Endothelial cell of umbilical vein (primary cell): ENCODE results near the gene GPS1. TPM values are rescaled to one million over a fixed set of nuclear protein-coding genes. Genes with fewer than 3 reads are reported as not detected.

Experiments used
- BruUV-seq: library from RNA; stranded (reverse); fragments of 400-500 nt; replicated peaks from 2 replicates; lab custom pipeline; 2021; lab: Mats Ljungman, UMichigan
- CTCF ChIA-PET: fragments of 300-600, 350-600 bp; sonication (Branson Sonifier 250); formaldehyde crosslinking; loops from one replicate; lab custom pipeline; 2021; ENCODE audit warnings: antibody characterized with exemption, inconsistent platforms; lab: Charles Lee
- POLR2A ChIA-PET: fragments of 300-600, 350-600 bp; sonication (Branson Sonifier 250); formaldehyde crosslinking; loops from one replicate; lab custom pipeline; 2021; ENCODE audit warnings: antibody characterized with exemption, inconsistent platforms; lab: Charles Lee
- DNase-seq: peaks from one replicate; pipeline ENCODE4 v3.0.0-alpha.2; 2011; ENCODE audit warnings: low read depth, low spot score
- FAIRE-seq: peaks from 2 replicates; lab custom pipeline; 2011; peaks lifted over from hg19 to GRCh38; lab: Jason Lieb, UNC
- H2AFZ ChIP-seq: 2 replicates; pipeline ENCODE4 v1.6.0; 2012; ENCODE audit warnings: low read depth, low read length, control low read depth, inconsistent platforms
- H3K27ac ChIP-seq: 2 replicates; pipeline ENCODE4 v1.5.1; 2011; ENCODE audit warnings: low read depth, mild to moderate bottlenecking, control low read depth, low read length, moderate library complexity; ENCODE audit not compliant: insufficient read depth
- H3K27me3 ChIP-seq, 2 experiments: 2 replicates each; pipeline versions ENCODE4 v1.6.0 to v1.6.1; 2011; ENCODE audit warnings: low read length in 2 of 2, mixed read lengths in 1 of 2; ENCODE audit not compliant: control insufficient read depth in 2 of 2, insufficient read depth in 2 of 2
- H3K36me3 ChIP-seq, 2 experiments: 2 replicates in 1 of 2; 3 replicates in 1 of 2; pipeline ENCODE4 v1.5.1; 2011; ENCODE audit warnings: low read length in 2 of 2, mild to moderate bottlenecking in 1 of 2, moderate library complexity in 1 of 2; ENCODE audit not compliant: control insufficient read depth in 2 of 2, insufficient read depth in 2 of 2; ENCODE audit errors: extremely low read depth in 1 of 2
- H3K4me1 ChIP-seq: 3 replicates; pipeline ENCODE4 v1.5.1; 2011; ENCODE audit warnings: mild to moderate bottlenecking, low read length; ENCODE audit not compliant: control insufficient read depth, insufficient read depth; ENCODE audit errors: extremely low read depth
- H3K4me2 ChIP-seq: 2 replicates; pipeline ENCODE4 v1.6.1; 2011; ENCODE audit warnings: low read length, control low read depth, mixed read lengths; ENCODE audit not compliant: insufficient read depth
- H3K4me3 ChIP-seq, 3 experiments: fragments of 200-600 bp in 1 of 3; sonication (generic), shearing (Covaris generic) in 1 of 3; replicated peaks in 1 of 3; 2 replicates each; pipeline ENCODE4 v1.5.1; 2011 to 2016; ENCODE audit warnings: control low read depth in 3 of 3, low read length in 3 of 3, mild to moderate bottlenecking in 2 of 3, inconsistent platforms in 1 of 3, low read depth in 1 of 3, moderate library complexity in 1 of 3; ENCODE audit not compliant: insufficient read depth in 1 of 3
- H3K79me2 ChIP-seq: 2 replicates; pipeline ENCODE4 v1.6.0; 2012; ENCODE audit warnings: low read length, inconsistent platforms; ENCODE audit not compliant: control insufficient read depth, insufficient read depth
- H3K9ac ChIP-seq: replicated peaks from 2 replicates; pipeline ENCODE3; 2011; ENCODE audit warnings: low read length, control low read depth; ENCODE audit not compliant: insufficient read depth; ENCODE audit errors: extremely low read depth
- H3K9me1 ChIP-seq: replicated peaks from 3 replicates; pipeline ENCODE4 v1.6.0; 2011; ENCODE audit warnings: mild to moderate bottlenecking, low read length; ENCODE audit not compliant: control insufficient read depth, insufficient read depth; ENCODE audit errors: extremely low read depth
- H3K9me3 ChIP-seq: replicated peaks from 2 replicates; pipeline ENCODE4 v1.5.1; 2012; ENCODE audit warnings: low read length, inconsistent platforms; ENCODE audit not compliant: control insufficient read depth, insufficient read depth
- H4K20me1 ChIP-seq: replicated peaks from 2 replicates; pipeline ENCODE3; 2011; ENCODE audit warnings: mild to moderate bottlenecking, low read length; ENCODE audit not compliant: control insufficient read depth, insufficient read depth; ENCODE audit errors: extremely low read depth
- EZH2 ChIP-seq: IDR thresholded peaks from 2 replicates; pipeline ENCODE4 v1.6.1; 2012; ENCODE audit warnings: borderline replicate concordance, low read depth, mild to moderate bottlenecking, moderate library complexity, low read length, inconsistent platforms; ENCODE audit not compliant: severe bottlenecking
- FOS ChIP-seq: IDR thresholded peaks from 2 replicates; pipeline ENCODE4 v1.6.1; 2011; ENCODE audit warnings: mild to moderate bottlenecking, low read length, moderate library complexity, borderline replicate concordance; ENCODE audit not compliant: insufficient read depth
- GATA2 ChIP-seq: IDR thresholded peaks from 2 replicates; pipeline ENCODE4 v1.7.0; 2011; ENCODE audit warnings: low read depth, mild to moderate bottlenecking, moderate library complexity, mixed read lengths, low read length; ENCODE audit not compliant: insufficient read length, insufficient read depth
- JUN ChIP-seq: IDR thresholded peaks from 2 replicates; pipeline ENCODE4 v1.6.1; 2011; ENCODE audit warnings: borderline replicate concordance, low read depth; ENCODE audit not compliant: insufficient read length, insufficient read depth
- MYC ChIP-seq: IDR thresholded peaks from one replicate; pipeline ENCODE4 v1.6.1; 2011; ENCODE audit warnings: mild to moderate bottlenecking, low read depth, low read length
- POLR2A ChIP-seq: IDR thresholded peaks from 2 replicates; pipeline ENCODE4 v1.6.1; 2012; ENCODE audit warnings: low read depth, mild to moderate bottlenecking, control low read depth, low read length
- POLR2AphosphoS5 ChIP-seq: IDR thresholded peaks from 2 replicates; pipeline ENCODE4 v1.6.1; 2012; ENCODE audit warnings: low read depth, mild to moderate bottlenecking, control low read depth, low read length, moderate library complexity; ENCODE audit not compliant: insufficient read depth
- dilution Hi-C: fragments of 300-500 bp; cut with MboI; formaldehyde crosslinking; loops from one replicate; pipeline ENCODE4 v1.15.0; 2019; ENCODE audit warnings: low sequenced_read_pairs; ENCODE audit not compliant: extremely low pct_ligation_motif_present
- intact Hi-C: fragments of 100-400 bp; cut with micrococcal nuclease; formaldehyde crosslinking; loops from one replicate; pipeline ENCODE4 v1.10.0; 2022
- polyA plus RNA-seq, 4 experiments: library from polyadenylated mRNA; depleted of rRNA in 3 of 4; stranded (reverse) in 3 of 4; unstranded in 1 of 4; fragments of >200 nt; gene quantifications; 2 replicates each; pipeline versions ENCODE4 v1.2.1 to v1.2.3, GENCODE V29; 2011 to 2012; ENCODE audit warnings: missing spikeins in 1 of 4
- total RNA-seq: library from RNA; stranded (reverse); gene quantifications from 2 replicates; pipeline ENCODE4 v1.2.3, GENCODE V29; 2021
- TF ChIP-seq, protein P1 (sequence below): IDR thresholded peaks from 2 replicates; pipeline ENCODE4 v1.6.1; 2011; ENCODE audit not compliant: insufficient read depth, insufficient read length
- TF ChIP-seq, protein P2 (sequence below), 2 donors: IDR thresholded peaks; 1 replicate in 1 of 2; 2 replicates in 1 of 2; pipeline ENCODE4 v1.5.1; 2011; ENCODE audit warnings: low read length in 2 of 2, mild to moderate bottlenecking in 2 of 2, moderate library complexity in 2 of 2, control low read depth in 1 of 2, inconsistent platforms in 1 of 2, low read depth in 1 of 2; ENCODE audit not compliant: insufficient read depth in 1 of 2; ENCODE audit errors: extremely low read depth in 1 of 2

Gene GPS1
- total and polyA plus RNA-seq, 2 donors (not counting 3 experiments of a cell fraction or from before 2014, with no cell fraction given): 116 to 178 TPM

DNA sequence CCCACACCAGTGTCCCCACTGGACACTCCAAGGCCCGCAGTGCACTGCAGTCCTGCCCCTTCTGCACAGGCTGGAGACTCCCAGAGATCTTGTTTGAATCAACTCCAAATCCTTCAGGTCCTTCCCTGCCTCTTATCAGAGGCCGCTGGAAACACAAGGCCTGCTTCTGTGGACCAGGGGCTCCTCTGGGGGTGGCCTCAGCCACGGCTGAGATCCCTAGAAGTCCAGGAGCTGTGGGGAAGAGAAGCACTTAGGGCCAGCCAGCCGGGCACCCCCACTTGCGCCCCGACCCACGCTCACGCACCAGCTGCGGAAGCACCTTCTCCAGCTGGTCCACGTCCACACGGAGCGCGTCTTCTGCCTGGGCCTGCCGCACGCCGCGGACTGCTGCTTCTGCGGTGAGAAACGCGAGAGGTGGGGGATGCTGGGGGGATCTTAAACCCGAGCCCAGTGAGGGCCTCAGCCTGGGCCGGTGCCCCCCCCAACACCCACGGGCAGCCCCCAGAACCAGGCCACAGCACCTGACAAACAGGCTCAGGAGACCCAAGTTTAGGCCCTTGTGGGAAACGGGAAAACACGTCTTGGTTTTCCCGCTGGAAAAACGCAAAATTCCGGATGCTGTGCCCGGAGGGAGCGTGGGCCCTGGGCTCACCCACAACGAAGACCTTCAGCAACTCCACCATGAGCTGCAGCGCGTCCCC lies 32.6 kb upstream of the GPS1 start:
- ChIA-PET CTCF (interaction anchor here (0.9 to 9.1 kb wide), 24 partner anchors 8 to 159 kb away, joined by 3 to 345 read pairs (median 5); partner anchors contain the start of genes DCXR, MAFG, NOTUM and RAC3), POLR2A (no interaction called here)
- no TSS peak for BruUV-seq
- TF ChIP-seq POLR2A (no peak), JUN (no peak), MYC (no peak), EZH2 (no peak), POLR2AphosphoS5 (no peak), GATA2 (no peak), FOS (no peak)
- TF ChIP-seq, protein P1, sequence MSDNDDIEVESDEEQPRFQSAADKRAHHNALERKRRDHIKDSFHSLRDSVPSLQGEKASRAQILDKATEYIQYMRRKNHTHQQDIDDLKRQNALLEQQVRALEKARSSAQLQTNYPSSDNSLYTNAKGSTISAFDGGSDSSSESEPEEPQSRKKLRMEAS: no peak
- TF ChIP-seq, protein P2, sequence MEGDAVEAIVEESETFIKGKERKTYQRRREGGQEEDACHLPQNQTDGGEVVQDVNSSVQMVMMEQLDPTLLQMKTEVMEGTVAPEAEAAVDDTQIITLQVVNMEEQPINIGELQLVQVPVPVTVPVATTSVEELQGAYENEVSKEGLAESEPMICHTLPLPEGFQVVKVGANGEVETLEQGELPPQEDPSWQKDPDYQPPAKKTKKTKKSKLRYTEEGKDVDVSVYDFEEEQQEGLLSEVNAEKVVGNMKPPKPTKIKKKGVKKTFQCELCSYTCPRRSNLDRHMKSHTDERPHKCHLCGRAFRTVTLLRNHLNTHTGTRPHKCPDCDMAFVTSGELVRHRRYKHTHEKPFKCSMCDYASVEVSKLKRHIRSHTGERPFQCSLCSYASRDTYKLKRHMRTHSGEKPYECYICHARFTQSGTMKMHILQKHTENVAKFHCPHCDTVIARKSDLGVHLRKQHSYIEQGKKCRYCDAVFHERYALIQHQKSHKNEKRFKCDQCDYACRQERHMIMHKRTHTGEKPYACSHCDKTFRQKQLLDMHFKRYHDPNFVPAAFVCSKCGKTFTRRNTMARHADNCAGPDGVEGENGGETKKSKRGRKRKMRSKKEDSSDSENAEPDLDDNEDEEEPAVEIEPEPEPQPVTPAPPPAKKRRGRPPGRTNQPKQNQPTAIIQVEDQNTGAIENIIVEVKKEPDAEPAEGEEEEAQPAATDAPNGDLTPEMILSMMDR (IDR thresholded peaks at IDR 0.05; ENCODE audit: extremely low read depth in 1 of 2, insufficient read depth in 1 of 2, low read depth in 1 of 2, low read length in 2 of 2): no peak
- H3K4me3 ChIP-seq: no peak overlapping the region
- no peak overlapping the region for H3K4me2 ChIP-seq
- H3K27me3 ChIP-seq: no peaks in the 10 kb centered on the region
- intact Hi-C loops (no loop called here), dilution Hi-C loops (no loop called here)
- no peak overlapping the region for H3K9ac ChIP-seq
- H3K4me1 ChIP-seq: peaks cover 12% of the 10 kb centered on the region
- H3K27ac ChIP-seq: no peak overlapping the region
- H2AFZ ChIP-seq: no peak overlapping the region
- no peaks in the 10 kb centered on the region for H3K36me3 ChIP-seq
- FAIRE-seq: no peak
- H4K20me1 ChIP-seq: no peaks in the 10 kb centered on the region
- DNase-seq: no peak
- H3K79me2 ChIP-seq: peaks cover 5% of the 10 kb centered on the region
- H3K9me3 ChIP-seq: no peaks in the 10 kb centered on the region
- no peaks in the 10 kb centered on the region for H3K9me1 ChIP-seq
